ENCODE data around the gene HTATSF1.

Gene HTATSF1

DNA sequence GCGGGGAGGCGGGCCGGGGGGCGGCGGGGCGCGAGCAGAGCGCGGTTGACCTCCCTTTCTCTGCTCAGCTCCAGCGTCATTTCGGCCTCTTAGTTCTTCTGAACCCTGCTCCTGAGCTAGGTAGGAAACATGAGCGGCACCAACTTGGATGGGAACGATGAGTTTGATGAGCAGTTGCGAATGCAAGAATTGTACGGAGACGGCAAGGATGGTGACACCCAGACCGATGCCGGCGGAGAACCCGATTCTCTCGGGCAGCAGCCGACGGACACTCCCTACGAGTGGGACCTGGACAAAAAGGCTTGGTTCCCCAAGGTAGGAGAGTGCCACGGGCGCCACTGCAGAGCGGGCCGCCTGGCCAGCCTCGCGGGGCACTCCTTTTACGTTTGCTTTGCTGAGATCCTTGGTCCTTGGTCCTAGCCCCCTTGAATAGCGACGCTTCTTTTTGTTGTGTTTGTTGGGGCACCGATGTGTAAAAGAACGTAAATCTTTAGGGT lies at the start of gene HTATSF1:
TSS of gene HTATSF1 (plus strand) at position 37 of the 497 bp plus-strand sequence. CDS start at position 130, 93 bp downstream.
- H3K9me3 Mint-ChIP-seq, result no peaks in the 10 kb centered on the region
- H3K27ac Mint-ChIP-seq, result peak within 1 kb of the TSS; percentile 97 to 99 (median 98)
- H3K36me3 Mint-ChIP-seq (ENCODE audit: low read depth), result peaks cover 10% of the 10 kb centered on the region
- H3K4me3 Mint-ChIP-seq, result peak within 1 kb of the TSS; percentile 92 to 98 (median 94)
- TF ChIP-seq CTCF (IDR thresholded peaks at IDR 0.05; ENCODE audit: unreplicated experiment in 3 of 3), result no peak
- no peaks in the 10 kb centered on the region for H3K27me3 Mint-ChIP-seq (ENCODE audit: low read depth)
- H3K4me1 Mint-ChIP-seq, result peaks cover 14% of the 10 kb centered on the region

DNA sequence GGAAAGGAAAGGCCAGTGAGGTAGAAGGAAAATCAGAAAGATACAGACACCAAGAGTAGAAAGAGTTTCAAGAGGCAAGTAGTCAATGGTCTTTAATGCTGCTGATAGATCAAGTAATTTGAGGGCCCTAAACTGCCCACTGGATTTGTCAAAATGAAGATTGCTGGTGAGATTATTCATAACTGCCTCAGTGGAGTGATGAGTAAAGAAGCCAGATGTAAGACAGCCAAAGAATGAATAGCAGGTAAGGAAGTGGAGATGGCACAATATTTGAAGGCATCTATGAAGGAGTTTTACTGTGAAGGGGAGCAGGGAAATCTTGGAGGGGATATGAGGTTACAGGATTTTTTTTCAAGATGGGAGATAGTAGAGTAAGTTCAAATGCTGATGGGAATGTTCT lies 49.4 kb upstream of the HTATSF1 start:
- Mint-ChIP-seq H3K36me3 (ENCODE audit: low read depth) (no peaks in the 10 kb centered on the region), H3K27me3 (ENCODE audit: low read depth) (no peaks in the 10 kb centered on the region), H3K4me3 (no peak overlapping the region), H3K27ac (no peak overlapping the region), H3K4me1 (no peaks in the 10 kb centered on the region), H3K9me3 (peaks cover 3% of the 10 kb centered on the region)
- no peak for TF ChIP-seq CTCF (IDR thresholded peaks at IDR 0.05; ENCODE audit: unreplicated experiment in 3 of 3)

DNA sequence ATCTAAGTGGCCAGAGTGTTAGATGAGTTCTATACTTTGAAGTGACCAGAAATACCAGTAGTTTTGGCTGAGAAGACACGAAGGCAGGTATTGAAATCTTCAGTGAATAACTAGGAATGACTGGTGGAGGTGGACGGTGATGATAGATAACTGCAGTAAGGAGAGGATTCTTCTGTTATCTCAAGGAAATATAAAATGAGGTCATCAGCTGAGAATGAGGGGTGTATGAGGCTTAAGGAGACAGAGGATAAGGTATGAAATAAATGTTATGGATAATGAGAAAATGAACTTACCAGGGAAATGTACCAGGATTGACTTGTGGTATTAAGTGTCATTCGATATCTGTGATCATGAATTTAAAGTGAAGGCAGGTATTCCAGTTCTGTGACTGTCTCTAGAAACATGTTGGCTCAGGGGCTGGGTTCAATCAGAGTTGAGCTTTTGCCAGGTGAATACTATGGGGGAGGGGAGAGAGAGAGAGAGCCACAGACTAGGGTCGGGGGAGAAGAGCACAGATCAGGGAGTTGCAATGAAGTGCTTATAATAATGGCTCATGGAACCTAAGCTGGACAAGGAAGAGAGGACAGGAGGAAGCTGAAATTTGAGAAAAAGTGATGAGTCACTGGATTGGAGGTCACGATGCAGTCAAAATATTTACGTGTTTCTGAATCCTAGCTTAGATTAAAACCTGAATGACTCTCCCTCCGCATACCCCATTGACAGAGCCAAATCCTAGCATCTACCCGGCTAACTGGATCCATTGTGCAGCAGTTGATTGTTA lies 47.2 kb upstream of the HTATSF1 start:
- no peak overlapping the region for H3K27ac Mint-ChIP-seq
- TF ChIP-seq CTCF (IDR thresholded peaks at IDR 0.05; ENCODE audit: unreplicated experiment in 3 of 3), result no peak
- no peaks in the 10 kb centered on the region for H3K4me1 Mint-ChIP-seq
- H3K36me3 Mint-ChIP-seq (ENCODE audit: low read depth), result no peaks in the 10 kb centered on the region
- H3K27me3 Mint-ChIP-seq (ENCODE audit: low read depth), result no peaks in the 10 kb centered on the region
- H3K4me3 Mint-ChIP-seq, result no peak overlapping the region
- peaks cover 3% of the 10 kb centered on the region for H3K9me3 Mint-ChIP-seq

DNA sequence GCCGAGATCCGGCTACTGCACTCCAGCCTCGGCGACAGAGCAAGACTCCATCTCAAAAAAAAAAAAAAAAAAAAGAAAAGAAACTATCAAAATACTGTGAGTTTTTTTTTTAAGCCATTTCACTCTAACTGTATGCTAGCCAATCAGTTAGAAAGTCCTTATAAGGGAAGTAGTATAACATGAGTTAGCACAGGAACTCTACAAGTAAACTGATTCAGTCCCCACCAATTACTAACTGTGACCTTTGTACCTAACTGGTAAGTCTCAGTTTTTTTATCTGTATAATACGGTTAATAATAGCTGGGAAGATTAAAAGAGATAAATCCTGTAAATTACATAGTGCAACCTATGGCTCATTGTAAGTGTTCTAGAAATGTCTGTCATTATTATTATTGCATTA lies 44.8 kb upstream of the HTATSF1 start:
- no peak for TF ChIP-seq CTCF (IDR thresholded peaks at IDR 0.05; ENCODE audit: unreplicated experiment in 3 of 3)
- H3K4me3 Mint-ChIP-seq, result no peak overlapping the region
- no peaks in the 10 kb centered on the region for H3K4me1 Mint-ChIP-seq
- H3K36me3 Mint-ChIP-seq (ENCODE audit: low read depth), result no peaks in the 10 kb centered on the region
- no peaks in the 10 kb centered on the region for H3K27me3 Mint-ChIP-seq (ENCODE audit: low read depth)
- no peaks in the 10 kb centered on the region for H3K9me3 Mint-ChIP-seq
- H3K27ac Mint-ChIP-seq, result no peak overlapping the region

- no peak overlapping the region for H3K27ac Mint-ChIP-seq
- no peaks in the 10 kb centered on the region for H3K27me3 Mint-ChIP-seq (ENCODE audit: low read depth)
- no peak overlapping the region for H3K4me3 Mint-ChIP-seq
Observed at GRCh38 chrX:136453114-136453513, 44.3 kb upstream of the HTATSF1 start.

More at GRCh38 chrX:136453114-136453513, 44.3 kb upstream of the HTATSF1 start:
- Mint-ChIP-seq H3K4me1 (no peaks in the 10 kb centered on the region), H3K9me3 (no peaks in the 10 kb centered on the region), H3K36me3 (ENCODE audit: low read depth) (no peaks in the 10 kb centered on the region)
- TF ChIP-seq CTCF (IDR thresholded peaks at IDR 0.05; ENCODE audit: unreplicated experiment in 3 of 3), result no peak
